SU-DHL-6 (cell line): Measurements from ENCODE around the gene NEGR1.

Source experiments
- H2AFZ ChIP-seq: fragments of 200-600 bp; sonication (generic); 2 replicates; pipeline ENCODE4 v1.6.1; 2014; ENCODE audit warnings: low read depth, mild to moderate bottlenecking, moderate library complexity, mixed read lengths, antibody characterized with exemption, low read length; ENCODE audit not compliant: severe bottlenecking
- H3F3A ChIP-seq: fragments of 200-600 bp; shearing (Covaris generic); 2 replicates; pipeline ENCODE4 v1.6.0; 2016; ENCODE audit warnings: antibody characterized with exemption, mild to moderate bottlenecking; ENCODE audit not compliant: insufficient read depth
- H3K27ac ChIP-seq: fragments of 200-600 bp; sonication (generic); 2 replicates; pipeline ENCODE4 v1.5.1; 2016; ENCODE audit warnings: low read depth, mild to moderate bottlenecking, low read length, moderate library complexity, mixed read lengths
- H3K27me3 ChIP-seq: fragments of 200-600 bp; sonication (generic), shearing (Covaris generic); 2 replicates; pipeline ENCODE4 v1.6.0; 2014; ENCODE audit warnings: mild to moderate bottlenecking, low read length
- H3K36me3 ChIP-seq: fragments of 200-600 bp; sonication (generic); 2 replicates; pipeline ENCODE4 v1.6.1; 2014; ENCODE audit warnings: mild to moderate bottlenecking, low read length, mixed read lengths
- H3K4me2 ChIP-seq: fragments of 300-600, 200-600 bp; shearing (Covaris generic), sonication (generic); 2 replicates; pipeline ENCODE4 v1.6.0; 2014; ENCODE audit warnings: low read length, low read depth, mild to moderate bottlenecking; ENCODE audit not compliant: poor library complexity, severe bottlenecking
- H3K4me3 ChIP-seq: fragments of 200-600 bp; sonication (generic); 2 replicates; pipeline ENCODE4 v1.5.1; 2014; ENCODE audit warnings: antibody characterized with exemption, low read length, mild to moderate bottlenecking, mixed read lengths; ENCODE audit not compliant: insufficient read depth, poor library complexity, severe bottlenecking
- H3K79me2 ChIP-seq: fragments of 200-600 bp; sonication (generic); 2 replicates; pipeline ENCODE4 v1.6.1; 2014; ENCODE audit warnings: mild to moderate bottlenecking, low read length, moderate library complexity; ENCODE audit not compliant: insufficient read depth
- H3K9ac ChIP-seq: fragments of 200-600 bp; sonication (generic); 2 replicates; pipeline ENCODE4 v1.7.0; 2014; ENCODE audit warnings: mild to moderate bottlenecking, low read length
- H3K9me2 ChIP-seq: fragments of 200-600 bp; sonication (generic); replicated peaks from 2 replicates; pipeline ENCODE4 v1.6.1; 2014; ENCODE audit warnings: low read length; ENCODE audit not compliant: insufficient read depth
- H3K9me3 ChIP-seq: fragments of 200-600 bp; sonication (generic); 2 replicates; pipeline ENCODE4 v1.6.1; 2014; ENCODE audit warnings: low read length, mixed read lengths; ENCODE audit not compliant: insufficient read depth
- H4K20me1 ChIP-seq: fragments of 200-600 bp; sonication (generic); 2 replicates; pipeline ENCODE4 v1.6.1; 2014; ENCODE audit warnings: low read depth, mild to moderate bottlenecking, antibody characterized with exemption, low read length, moderate library complexity, mixed read lengths
- EZH2phosphoT487 ChIP-seq: fragments of 200-600 bp; sonication (generic), shearing (Covaris generic); conservative IDR thresholded peaks from 2 replicates; pipeline ENCODE4 v1.6.1; 2018; ENCODE audit warnings: mild to moderate bottlenecking, antibody characterized with exemption, low read length, moderate library complexity, mixed read lengths
- TF ChIP-seq, protein P1 (sequence below): fragments of 200-600 bp; sonication (generic); IDR thresholded peaks from one replicate; pipeline ENCODE4 v1.5.1; 2017; ENCODE audit warnings: antibody characterized with exemption, mild to moderate bottlenecking, low read length, moderate library complexity; ENCODE audit not compliant: insufficient read depth, poor library complexity, severe bottlenecking

NEGR1 gene

DNA sequence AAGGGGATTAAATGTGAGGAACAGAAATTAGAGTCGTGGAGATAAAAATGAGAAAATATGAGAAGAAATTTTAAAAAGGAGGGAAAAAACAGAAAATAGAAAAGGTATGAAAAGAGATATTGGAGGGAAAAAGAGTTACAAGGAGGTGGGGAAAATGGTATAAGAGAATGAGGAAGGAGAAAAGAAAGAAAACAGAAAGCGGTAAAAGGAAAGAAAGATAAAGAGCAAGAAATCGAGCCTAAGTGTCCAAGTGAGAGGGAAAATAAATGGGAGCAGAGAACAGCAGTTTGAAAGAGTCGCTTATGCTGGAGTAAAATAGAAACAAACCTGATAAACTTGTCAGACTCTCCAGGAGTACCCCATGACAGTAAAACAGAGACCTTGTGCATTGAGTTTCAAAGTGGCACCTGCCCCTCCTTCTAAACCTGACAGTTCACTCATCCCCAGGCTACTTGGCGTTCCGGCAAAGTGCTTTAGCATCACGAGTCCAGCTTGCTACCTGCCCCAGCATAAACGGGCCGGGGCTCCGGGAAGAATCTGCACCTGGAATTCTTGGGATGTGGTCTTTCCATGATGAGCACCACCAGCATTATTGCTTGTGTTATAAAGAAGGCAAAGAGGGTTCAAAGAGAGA lies 585 bp downstream of the NEGR1 start:
- H3K9ac ChIP-seq = no peak overlapping the region
- H3K9me3 ChIP-seq = no peaks in the 10 kb centered on the region
- H3K27me3 ChIP-seq = no peaks in the 10 kb centered on the region
- no peaks in the 10 kb centered on the region for H3K79me2 ChIP-seq
- no peak overlapping the region for H2AFZ ChIP-seq
- H3F3A ChIP-seq = no peaks in the 10 kb centered on the region
- H3K4me2 ChIP-seq = no peak overlapping the region
- H4K20me1 ChIP-seq = no peaks in the 10 kb centered on the region
- no peak for TF ChIP-seq EZH2phosphoT487
- TF ChIP-seq, protein P1, sequence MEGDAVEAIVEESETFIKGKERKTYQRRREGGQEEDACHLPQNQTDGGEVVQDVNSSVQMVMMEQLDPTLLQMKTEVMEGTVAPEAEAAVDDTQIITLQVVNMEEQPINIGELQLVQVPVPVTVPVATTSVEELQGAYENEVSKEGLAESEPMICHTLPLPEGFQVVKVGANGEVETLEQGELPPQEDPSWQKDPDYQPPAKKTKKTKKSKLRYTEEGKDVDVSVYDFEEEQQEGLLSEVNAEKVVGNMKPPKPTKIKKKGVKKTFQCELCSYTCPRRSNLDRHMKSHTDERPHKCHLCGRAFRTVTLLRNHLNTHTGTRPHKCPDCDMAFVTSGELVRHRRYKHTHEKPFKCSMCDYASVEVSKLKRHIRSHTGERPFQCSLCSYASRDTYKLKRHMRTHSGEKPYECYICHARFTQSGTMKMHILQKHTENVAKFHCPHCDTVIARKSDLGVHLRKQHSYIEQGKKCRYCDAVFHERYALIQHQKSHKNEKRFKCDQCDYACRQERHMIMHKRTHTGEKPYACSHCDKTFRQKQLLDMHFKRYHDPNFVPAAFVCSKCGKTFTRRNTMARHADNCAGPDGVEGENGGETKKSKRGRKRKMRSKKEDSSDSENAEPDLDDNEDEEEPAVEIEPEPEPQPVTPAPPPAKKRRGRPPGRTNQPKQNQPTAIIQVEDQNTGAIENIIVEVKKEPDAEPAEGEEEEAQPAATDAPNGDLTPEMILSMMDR = no peak
- H3K27ac ChIP-seq = no peak overlapping the region
- no peaks in the 10 kb centered on the region for H3K36me3 ChIP-seq
- H3K4me3 ChIP-seq = no peak overlapping the region
- no peaks in the 10 kb centered on the region for H3K9me2 ChIP-seq

DNA sequence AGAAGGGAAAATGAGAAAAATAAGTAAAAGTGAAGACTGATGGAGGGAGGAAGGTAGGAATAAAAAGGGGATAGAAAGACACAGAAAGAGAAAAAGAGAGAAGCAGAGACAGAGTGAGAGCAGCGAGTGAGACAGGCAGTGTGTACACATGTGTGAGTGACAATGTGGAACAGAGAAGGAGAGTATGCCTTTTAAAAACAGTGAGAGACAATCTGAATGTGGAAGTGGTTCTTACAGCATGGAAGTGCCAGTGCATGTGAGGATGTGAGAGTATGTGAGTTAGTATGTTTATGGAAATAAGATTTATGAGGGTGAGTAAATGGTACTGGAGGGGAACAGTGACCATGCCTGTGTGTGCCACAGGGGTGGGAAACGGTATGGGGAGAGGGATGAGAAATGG lies 1.2 kb downstream of the NEGR1 start:
- H4K20me1 ChIP-seq = no peaks in the 10 kb centered on the region
- no peaks in the 10 kb centered on the region for H3K27me3 ChIP-seq
- H3K4me2 ChIP-seq = no peak overlapping the region
- no peaks in the 10 kb centered on the region for H3F3A ChIP-seq
- H3K9ac ChIP-seq = no peak overlapping the region
- H3K9me2 ChIP-seq = no peaks in the 10 kb centered on the region
- H2AFZ ChIP-seq = no peak overlapping the region
- H3K4me3 ChIP-seq = no peak overlapping the region
- TF ChIP-seq, protein P1 = no peak
- no peak for TF ChIP-seq EZH2phosphoT487
- no peaks in the 10 kb centered on the region for H3K79me2 ChIP-seq
- H3K9me3 ChIP-seq = no peaks in the 10 kb centered on the region
- no peak overlapping the region for H3K27ac ChIP-seq
- no peaks in the 10 kb centered on the region for H3K36me3 ChIP-seq

DNA sequence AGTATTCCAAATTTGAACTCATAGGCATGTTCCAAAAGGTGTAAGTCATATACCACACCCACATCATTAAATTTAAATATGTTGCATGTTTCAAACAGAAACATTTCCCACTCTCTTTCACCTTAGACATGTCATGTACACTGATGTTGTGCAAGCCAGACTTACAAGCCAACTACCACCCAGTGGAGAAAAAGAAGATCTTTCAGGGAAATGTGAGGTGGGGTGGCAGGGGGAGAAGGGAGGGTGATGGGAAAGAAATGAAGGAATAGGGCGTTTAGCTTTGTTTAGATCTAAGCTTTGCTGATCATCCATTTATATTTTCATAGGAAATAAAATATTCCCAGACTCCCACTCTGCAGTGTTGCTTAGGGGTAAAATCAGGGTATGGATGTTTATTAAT lies 1.6 kb downstream of the NEGR1 start:
- no peak overlapping the region for H2AFZ ChIP-seq

More for the DNA sequence above, 1.6 kb downstream of the NEGR1 start:
- H3K27ac ChIP-seq = no peak overlapping the region
- H3K9ac ChIP-seq = no peak overlapping the region
- no peak overlapping the region for H3K4me3 ChIP-seq
- no peaks in the 10 kb centered on the region for H3K27me3 ChIP-seq
- H3K9me3 ChIP-seq = no peaks in the 10 kb centered on the region
- TF ChIP-seq, protein P1 = no peak
- no peak for TF ChIP-seq EZH2phosphoT487
- no peak overlapping the region for H3K4me2 ChIP-seq
- H3F3A ChIP-seq = no peaks in the 10 kb centered on the region
- H3K79me2 ChIP-seq = no peaks in the 10 kb centered on the region
- no peaks in the 10 kb centered on the region for H3K36me3 ChIP-seq
- H4K20me1 ChIP-seq = no peaks in the 10 kb centered on the region
- no peaks in the 10 kb centered on the region for H3K9me2 ChIP-seq
